GM04503 (cell line): ENCODE results near the gene ATXN1.
A peak's percentile ranks its signal among the peaks of the same experiment; 100 is the strongest.

Source experiments
- DNase-seq: peaks from one replicate; pipeline ENCODE4 v3.0.0-alpha.2; 2012; ENCODE audit warnings: low read depth

Gene ATXN1

DNA sequence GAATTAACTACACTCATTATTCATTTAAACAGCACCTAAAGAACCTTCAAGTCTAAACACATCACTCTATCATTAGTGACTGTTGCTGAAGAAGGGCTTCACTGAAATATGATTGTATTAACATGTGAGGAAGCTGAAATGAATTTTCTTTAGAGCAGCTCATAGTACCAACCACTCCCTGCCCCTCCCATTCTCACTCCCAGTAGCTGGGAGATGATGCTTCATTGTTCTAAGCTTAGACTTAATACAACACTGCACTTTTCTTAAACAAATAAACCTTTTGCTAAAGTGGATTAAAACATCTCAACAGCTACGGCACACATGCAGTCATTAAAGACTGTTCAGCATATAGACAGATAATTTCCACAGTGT, 63.1 kb downstream of the ATXN1 start:
- no peak for DNase-seq

DNA sequence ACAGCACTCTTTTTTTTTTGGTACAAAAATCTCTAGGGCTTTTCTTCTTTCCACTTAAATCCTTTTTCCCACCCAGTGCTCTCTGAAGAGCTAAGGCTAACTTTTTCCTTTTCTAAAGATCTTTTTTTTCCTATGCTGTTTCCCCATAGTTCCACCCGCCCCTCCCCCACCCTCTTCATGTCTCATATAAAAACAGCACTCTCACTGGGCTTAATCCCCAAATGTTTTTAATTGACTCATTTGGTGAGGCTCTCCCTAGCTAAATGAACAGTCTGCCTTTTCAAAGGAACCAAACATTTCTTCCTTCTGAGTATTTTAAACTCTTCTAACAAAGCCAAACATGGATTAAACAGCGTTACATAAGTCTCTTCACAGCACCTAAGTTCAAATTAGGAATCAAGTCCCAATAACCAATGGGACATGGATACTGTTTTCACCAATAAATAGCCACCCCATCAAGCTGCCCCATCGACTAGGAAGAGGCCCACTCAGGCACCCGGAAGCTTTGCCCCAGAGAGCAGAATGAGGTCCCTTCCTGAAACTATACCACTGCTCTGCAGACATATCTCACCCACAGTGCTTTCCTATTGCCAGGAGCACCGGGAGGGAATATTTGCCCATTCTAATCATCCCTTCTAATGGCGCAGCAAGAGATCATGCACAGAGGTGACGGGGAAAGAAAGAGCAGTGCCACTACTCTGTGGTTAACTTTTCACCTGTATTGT, 63.7 kb downstream of the ATXN1 start:
- no peak for DNase-seq

- DNase-seq = no peak
Observed at GRCh38 chr6:16696496-16696895, 64.8 kb downstream of the ATXN1 start.

DNA sequence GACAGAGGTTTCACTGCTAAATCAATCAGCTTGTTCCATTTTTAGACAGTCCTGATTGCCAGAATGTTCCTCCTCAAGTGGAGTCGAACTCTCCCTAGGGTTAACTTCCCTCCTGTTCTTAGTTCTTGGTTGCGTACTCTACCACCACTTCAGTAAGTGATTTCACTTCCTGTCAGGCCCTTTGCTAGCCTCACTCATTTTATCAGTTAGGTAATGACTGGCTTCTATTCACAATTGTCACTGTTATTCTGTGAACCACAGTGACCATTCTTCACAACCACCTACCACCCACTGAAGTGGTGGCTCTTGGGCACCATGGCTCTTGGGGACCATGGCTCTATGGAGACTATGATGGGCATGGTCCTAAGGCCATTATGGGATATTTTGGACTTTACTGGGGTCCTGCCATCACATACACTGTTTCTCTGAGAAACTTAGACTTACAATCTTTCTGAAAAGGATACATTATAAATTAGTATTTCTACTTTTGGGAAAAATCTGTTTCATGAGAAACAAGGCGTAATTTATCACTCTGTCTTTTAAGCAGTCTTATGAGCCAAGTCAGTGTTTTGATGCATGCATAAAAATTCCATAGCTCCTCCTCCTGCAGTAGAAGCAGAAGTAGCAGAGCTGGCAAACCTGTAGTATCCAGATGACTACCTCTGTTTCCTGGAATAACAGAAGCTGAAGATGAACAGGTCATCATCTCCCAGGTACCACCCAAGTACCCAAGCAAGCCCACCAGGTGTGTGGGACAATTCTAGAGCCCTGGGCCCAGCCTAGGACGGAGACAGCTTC, 66.3 kb downstream of the ATXN1 start:
- no peak for DNase-seq

DNA sequence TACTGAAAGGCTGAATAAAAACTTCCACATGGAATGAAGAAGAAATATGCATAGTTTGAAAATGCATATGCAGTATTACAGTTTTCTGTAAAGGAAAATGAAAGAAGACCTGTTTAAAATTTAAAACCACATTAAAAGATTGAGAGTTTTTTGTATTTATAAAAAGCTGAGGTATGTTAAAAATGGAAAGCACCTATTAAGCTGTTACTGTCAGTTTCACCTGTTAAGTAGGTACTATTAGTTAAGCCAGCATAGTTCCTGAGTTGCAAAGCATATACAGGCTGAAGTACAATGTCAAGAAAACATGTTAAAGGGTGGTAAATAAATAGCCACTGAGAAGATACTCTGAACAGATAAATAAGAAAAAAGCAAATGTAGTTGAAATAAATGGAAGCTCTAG, 69.9 kb downstream of the ATXN1 start:
- DNase-seq = no peak

- DNase-seq = no peak
Observed at GRCh38 chr6:16690608-16691142, 70.6 kb downstream of the ATXN1 start.

DNA sequence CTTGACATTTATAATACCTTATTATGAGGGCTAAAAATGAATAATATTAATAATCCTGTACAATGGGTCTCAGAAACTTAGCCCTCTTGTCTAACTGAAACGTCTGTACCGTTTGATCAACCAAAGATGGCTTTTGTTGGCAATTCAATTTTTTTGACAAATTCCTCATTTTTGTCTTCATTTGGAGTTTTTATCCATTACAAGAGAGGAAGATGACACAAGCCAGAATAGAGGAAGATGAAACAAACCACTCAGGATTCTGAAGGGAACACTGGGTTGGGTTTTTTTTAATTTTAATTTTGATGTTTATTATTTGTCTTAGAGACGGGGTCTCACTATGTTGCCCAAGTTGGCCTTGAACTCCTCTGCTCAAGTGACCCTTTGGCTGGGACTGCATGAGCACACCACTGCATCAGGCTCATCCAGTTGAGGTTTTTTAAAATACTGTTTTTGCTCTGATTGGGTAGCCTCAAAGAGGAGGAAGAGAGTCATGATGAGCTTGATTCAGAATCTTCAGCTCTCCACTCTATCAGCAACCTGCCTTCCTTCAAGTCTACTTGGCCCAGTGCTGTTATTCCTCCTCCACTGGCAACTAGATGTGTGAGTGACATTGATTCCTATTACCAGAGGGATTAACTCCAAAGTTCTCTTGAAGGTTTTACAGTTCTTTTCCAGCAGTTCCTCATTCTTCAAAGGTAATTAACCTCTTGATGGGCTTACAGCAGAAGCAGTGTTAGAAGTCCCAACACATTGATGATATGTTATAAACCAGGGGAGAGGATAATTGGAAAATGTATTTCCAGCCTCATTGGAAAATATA, 71.3 kb downstream of the ATXN1 start:
- DNase-seq = no peak

DNA sequence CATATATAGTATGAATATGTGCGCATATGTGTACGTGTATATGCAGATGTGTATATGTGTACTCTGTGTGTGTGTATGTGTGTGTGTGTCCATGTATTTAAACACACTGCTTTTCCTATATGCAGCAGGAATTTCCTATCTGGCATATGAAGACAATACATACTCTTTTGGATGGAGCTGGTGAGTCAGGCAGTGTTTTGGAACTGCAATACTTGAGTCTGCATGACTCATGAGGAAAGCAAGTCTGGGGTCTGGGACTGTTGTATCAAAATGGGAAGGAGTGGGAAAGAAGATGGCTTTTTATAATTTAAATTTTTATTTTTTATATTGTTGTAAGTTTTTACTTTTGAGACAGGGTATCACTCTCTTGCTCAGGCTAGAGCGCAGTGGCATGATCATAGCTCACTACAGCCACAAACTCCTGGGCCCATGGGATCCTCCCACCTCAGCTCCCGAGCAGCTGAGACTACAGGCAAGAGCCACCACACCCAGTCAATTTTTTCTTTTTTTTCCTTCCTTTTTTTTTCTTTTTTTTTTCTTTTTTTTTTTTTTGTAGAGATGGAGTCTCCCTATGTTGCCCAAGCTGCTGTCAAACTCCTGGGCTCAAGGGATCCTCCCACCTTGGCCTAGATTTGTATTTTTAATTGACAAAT, 72.2 kb downstream of the ATXN1 start:
- no peak for DNase-seq

- no peak for DNase-seq
Observed at GRCh38 chr6:16688436-16688835, 72.8 kb downstream of the ATXN1 start.

GRCh38 chr6:16687045-16687444, 74.2 kb downstream of the ATXN1 start:
- no peak for DNase-seq

DNA sequence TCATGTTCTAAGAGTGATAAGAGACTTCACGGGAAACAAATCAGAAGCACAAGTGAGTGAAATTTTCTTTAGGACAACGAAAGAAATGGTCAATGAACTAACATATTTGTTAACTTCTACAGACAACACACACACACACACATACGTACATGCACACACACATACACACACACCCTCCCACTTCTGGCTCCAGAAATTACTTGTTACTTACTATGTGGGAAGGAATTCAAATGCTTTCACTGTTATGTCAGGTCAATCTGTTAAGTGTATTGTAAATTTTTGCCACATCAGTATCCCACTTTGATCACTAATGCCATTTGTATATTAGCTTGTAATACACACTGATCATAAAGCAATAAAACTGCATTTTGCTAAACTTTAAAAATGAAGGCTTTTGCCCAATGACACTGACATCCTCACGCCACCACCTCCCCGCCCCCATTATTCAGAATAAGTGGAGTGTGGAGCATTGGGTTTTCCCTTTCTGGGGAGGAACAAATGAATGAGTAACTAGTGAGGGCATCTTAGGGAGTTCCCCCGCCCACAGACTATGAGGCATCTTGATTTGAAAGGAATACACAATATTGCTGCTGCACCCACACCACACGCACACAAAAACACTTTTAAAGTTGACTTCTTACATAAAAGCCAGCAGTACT, 76.2 kb downstream of the ATXN1 start:
- no peak for DNase-seq

DNA sequence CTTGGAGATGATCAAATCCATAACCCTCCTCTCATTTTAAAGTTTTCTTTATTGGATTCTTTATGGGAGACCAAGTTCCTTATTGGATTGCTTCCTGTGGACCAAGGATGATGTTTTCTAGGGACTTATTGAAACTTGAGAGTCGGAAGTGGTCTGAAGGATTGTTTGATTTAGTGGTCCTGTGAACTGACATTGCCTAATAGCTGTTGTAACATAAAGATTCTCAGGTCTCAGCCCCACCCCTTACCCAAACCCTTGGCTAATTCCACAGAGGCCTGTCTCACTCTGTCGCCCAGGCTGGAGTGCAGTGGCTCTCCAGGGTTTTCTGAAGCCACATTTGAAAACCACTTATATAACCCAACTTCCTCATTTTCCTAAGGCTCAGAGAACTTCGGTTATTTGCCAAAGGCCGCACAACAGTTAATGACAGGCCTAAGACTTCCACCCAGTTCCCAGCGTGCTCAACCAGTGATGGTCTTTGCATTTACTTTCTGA, 77.0 kb downstream of the ATXN1 start:
- DNase-seq = no peak

- no peak for DNase-seq
Observed at GRCh38 chr6:16683641-16684194, 77.5 kb downstream of the ATXN1 start.

DNA sequence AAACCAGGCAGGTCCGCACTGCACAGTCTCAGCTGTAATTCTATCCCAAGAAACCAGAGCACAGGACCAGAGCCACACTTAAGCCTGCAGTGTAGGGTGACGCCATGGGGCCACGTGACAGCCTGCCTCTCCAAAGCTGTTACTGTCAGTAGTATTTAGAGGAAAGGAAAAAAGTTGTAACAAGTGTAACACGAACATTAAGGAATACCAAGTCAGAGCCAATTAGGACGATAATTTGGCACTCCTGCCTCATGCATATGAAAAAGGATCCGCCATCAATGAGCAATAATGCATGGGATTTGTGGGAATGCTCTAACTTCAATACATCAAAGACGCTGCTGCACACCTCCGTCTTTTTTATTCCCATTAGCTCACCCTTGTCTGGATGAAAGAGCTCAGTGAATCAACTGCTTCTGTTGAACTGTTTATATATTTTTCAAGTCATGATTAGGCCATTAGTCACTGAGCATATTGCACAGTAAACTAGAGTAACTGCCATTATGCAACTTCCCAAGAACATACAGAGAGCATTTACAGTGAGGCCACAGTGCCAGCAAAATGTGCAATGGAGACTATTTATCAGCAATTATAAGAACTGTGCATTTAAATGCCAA, 79.9 kb downstream of the ATXN1 start:
- DNase-seq = peak; percentile 78

DNA sequence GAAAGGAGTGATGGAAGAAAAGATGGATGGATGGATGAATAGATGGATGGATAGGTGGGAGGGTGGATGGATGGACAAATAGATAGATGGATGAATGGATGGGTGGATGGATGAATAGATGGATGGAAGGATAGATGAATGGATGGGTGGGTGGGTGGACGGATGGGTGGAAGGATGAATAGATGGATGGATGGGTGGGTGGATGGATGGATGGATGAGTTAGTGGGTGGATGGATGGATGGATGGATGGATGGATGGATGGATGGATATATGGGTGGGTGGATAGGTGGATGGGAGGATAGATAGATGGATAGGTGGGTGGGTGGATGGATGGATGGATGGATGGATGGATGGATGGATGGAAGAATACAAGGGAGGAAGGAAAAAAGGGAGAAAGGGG, 82.2 kb downstream of the ATXN1 start:
- no peak for DNase-seq

DNA sequence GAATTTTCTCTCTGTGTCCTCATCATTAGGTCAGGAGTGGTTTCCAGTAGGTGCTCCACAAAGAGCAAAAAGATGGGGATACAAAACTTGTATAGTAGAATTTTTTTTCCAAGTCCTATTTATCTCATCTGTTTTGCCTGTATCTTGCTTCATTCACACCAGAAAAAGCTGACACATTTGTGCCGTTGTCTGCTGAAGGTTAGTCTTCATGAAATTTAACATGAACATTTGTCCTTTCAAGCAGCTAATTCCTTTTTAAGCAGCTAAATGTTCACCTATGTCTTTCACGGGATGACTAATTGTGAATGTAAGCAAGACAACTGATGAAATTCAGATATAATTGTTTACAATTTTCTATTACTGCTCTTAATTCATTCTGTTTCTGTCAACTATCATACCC, 83.8 kb downstream of the ATXN1 start:
- no peak for DNase-seq

DNA sequence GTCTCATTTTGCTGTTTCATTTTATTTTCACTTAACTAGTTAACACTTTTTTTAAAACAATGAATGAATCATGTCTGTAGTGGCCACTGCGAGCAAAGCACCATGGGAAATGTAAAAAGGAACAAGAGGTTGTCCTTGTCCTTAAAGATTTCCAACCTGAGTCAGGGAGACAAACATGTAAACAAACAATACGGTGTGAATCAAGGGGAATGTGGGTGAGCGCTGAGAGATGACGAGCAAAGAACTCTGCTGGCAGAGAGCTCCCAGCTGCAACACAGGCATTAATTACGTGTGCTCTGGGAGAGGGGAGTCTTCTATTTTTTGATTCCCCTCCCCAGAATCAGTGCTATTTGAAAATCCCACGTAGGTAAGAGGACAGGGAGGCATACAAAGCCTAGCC, 84.3 kb downstream of the ATXN1 start:
- DNase-seq = peak; percentile 51

- DNase-seq = no peak
Observed at GRCh38 chr6:16676376-16676775, 84.9 kb downstream of the ATXN1 start.

GRCh38 chr6:16674801-16675392, 86.4 kb downstream of the ATXN1 start:
- peak; percentile 62 for DNase-seq
